ENCODE results near the gene SGCA. TPM values are rescaled to one million over a fixed set of nuclear protein-coding genes. Genes with fewer than 3 reads are reported as not detected.

Gene SGCA
- total RNA-seq, 2 donors from 2014 or later, result 0.89 to 5.5 TPM

DNA sequence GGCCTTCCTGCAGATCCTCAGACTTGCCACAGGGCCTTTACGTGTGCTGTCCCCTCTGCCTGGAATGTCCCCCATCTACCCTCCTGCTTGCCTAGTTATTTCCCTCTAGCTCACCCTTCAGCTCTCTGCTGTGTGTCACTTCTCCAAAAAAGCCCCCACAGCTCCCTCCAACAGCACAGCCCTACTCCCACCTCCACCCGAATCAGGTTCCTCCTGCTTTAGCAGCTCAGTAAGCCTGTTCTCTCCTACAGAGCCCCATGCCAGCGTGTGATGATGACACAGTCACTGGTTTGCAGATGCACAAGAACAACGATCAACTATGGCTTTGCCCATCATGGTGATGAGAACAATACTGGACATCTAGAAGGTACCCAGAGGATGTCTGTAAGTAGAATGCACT lies 28.8 kb upstream of the SGCA start:
- no peak for DNase-seq
- Histone ChIP-seq H3K9me3 (no peaks in the 10 kb centered on the region), H3K36me3 (peaks cover 14% of the 10 kb centered on the region), H3K9ac (ENCODE audit: low read depth in 2 of 2, low read length in 2 of 2) (no peak overlapping the region), H3K4me1 (no peaks in the 10 kb centered on the region), H3K27me3 (no peaks in the 10 kb centered on the region), H3K27ac (no peak overlapping the region), H3K4me3 (no peak overlapping the region)
- TF ChIP-seq, protein P1, sequence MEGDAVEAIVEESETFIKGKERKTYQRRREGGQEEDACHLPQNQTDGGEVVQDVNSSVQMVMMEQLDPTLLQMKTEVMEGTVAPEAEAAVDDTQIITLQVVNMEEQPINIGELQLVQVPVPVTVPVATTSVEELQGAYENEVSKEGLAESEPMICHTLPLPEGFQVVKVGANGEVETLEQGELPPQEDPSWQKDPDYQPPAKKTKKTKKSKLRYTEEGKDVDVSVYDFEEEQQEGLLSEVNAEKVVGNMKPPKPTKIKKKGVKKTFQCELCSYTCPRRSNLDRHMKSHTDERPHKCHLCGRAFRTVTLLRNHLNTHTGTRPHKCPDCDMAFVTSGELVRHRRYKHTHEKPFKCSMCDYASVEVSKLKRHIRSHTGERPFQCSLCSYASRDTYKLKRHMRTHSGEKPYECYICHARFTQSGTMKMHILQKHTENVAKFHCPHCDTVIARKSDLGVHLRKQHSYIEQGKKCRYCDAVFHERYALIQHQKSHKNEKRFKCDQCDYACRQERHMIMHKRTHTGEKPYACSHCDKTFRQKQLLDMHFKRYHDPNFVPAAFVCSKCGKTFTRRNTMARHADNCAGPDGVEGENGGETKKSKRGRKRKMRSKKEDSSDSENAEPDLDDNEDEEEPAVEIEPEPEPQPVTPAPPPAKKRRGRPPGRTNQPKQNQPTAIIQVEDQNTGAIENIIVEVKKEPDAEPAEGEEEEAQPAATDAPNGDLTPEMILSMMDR (IDR thresholded peaks at IDR 0.05), result no peak
- intact Hi-C loops (cut with DNase I), result no loop called here

DNA sequence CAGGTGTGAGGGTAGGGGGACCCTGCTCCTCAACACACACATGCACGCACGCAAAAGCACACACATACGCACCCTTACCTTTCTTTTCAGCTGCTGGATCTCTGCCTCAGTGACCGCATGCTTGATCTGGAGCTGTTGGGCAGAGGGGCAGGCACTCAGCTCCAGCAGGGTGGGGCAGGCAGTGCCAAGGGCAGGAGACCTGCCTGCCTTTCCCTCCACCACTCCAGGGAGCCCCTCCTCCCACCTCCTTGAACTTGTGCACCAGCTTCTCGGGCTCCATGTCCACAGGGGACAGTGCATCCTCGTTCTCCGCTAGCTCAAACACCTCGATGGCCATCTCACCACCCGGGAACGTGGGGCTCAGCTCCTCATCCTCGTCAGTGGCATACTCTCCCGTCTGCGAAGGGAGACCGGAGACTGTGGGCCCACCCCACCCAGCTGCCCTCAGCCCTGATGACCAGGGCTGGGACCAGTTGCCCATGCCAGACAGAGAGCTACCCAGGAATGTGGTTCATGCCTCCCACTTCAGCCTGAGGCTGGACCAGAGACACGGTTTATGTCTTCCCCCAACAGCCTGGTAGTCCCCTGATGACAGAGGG lies 26.5 kb upstream of the SGCA start:
- H3K27ac ChIP-seq, result no peak overlapping the region
- TF ChIP-seq, protein P1 (IDR thresholded peaks at IDR 0.05), result no peak

DNA sequence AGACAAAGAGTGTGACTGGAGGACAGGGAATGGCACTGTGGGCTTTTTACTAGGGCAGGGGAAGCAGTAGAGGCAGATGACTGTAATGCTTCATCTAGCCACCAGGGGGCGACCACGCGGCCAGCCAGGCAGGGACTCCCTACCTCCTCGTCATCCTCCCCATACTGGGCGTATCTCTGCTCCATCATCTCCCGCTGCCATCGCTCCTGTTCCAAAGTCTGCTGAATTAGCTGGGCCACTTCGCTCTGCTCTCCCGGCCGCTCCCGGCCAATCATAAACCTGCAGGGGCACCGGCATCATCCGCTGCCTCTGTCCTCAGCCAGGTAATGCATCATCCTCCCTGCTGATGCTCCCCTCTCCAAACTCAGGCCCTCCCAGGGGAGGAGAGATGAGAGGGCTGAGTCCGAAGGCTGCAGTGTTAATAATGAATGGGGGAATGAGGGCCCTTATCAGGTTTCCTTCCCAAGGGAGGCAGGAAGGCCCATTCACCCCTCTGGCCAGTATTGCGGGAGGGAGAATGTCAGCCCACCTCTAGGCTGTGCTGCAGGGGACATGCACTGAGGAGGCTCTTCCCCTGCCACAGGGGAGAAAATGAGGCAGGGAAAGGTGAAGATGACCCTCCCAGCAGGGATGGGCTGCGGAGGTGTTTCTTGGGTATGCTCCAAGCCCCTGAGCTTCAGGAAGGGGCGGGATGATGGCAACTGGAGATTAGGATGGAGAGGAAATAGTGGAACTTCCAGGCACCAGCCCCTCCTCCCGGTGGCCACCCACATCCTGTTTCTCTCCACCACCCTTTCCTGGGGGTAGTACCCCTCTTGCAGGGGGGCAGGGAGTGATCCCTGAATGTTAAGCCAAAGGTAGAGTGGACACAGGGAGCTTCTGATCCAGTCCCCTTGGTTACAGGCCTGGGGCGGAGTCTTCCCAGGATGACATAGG lies 25.6 kb upstream of the SGCA start:
- Histone ChIP-seq H3K4me3 (no peak overlapping the region), H3K9me3 (no peaks in the 10 kb centered on the region), H3K27ac (no peak overlapping the region), H3K27me3 (no peaks in the 10 kb centered on the region), H3K36me3 (peaks cover 14% of the 10 kb centered on the region), H3K4me1 (no peaks in the 10 kb centered on the region), H3K9ac (ENCODE audit: low read depth in 2 of 2, low read length in 2 of 2) (no peak overlapping the region)
- TF ChIP-seq, protein P1 (IDR thresholded peaks at IDR 0.05), result peak; percentile 89
- DNase-seq, result peak; percentile 88
- intact Hi-C loops (cut with DNase I), result no loop called here

More for the DNA sequence above, 26.5 kb upstream of the SGCA start:
- no peak for DNase-seq
- H3K9ac ChIP-seq (ENCODE audit: low read depth in 2 of 2, low read length in 2 of 2), result no peak overlapping the region
- H3K4me1 ChIP-seq, result no peaks in the 10 kb centered on the region
- H3K27me3 ChIP-seq, result no peaks in the 10 kb centered on the region
- intact Hi-C loops (cut with DNase I), result no loop called here
- peaks cover 14% of the 10 kb centered on the region for H3K36me3 ChIP-seq
- no peaks in the 10 kb centered on the region for H3K9me3 ChIP-seq
- H3K4me3 ChIP-seq, result no peak overlapping the region

DNA sequence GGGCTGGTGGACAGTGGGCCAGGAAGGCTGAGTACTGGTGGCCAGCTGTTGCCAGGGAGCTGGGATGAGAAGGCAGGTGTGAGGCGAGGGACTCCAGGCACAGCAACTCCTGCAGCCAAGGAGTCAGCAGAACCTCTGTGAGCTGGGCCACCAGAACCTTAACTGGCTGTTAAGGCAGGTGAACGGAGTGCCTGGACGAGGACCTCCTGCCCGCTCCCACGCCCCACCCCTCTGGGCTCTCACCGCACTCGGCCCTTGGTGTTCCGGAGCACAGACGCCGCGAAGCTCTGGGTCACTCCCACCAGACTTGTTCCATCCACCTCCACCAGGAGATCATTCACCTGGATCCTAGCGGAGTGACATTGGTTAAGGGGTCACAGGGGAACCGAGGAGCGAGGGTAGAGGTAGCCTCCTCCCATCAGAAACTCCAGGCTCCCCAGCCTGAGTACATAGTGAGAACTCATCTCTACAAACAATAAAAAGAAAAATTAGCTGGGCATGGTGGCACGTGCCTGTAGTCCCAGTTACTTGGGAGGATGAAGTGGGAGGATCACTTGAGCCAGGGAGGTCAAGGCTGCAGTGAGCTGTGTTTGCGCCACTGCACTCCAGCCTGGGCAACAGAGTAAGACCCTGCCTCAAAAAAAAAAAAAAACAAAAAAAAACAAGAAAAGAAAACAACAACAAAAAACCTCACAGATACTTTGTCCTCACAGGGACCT lies 24.6 kb upstream of the SGCA start:
- Histone ChIP-seq H3K9me3 (no peaks in the 10 kb centered on the region), H3K36me3 (peaks cover 14% of the 10 kb centered on the region), H3K27ac (no peak overlapping the region), H3K4me3 (no peak overlapping the region), H3K27me3 (no peaks in the 10 kb centered on the region), H3K9ac (ENCODE audit: low read depth in 2 of 2, low read length in 2 of 2) (no peak overlapping the region), H3K4me1 (no peaks in the 10 kb centered on the region)
- TF ChIP-seq, protein P1 (IDR thresholded peaks at IDR 0.05), result no peak
- intact Hi-C loops (cut with DNase I), result no loop called here
- DNase-seq, result no peak

DNA sequence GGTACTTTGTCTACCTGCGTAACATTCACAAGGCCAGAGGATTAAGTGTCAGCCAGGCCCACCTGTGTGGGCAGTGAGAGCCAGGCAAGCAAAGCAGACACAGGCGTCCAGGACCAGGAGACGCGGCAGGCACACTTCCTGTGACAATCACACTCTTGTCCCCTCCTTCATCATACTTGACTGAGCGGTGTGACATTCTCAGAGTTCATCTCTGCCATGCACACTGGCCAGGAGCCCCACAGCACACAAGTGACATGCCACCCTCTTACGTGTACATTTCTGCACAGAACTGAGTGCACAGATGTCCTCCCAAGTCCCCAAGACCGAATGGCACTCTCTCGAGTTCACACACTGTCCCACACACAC lies 24.1 kb upstream of the SGCA start:
- H3K27ac ChIP-seq, result no peak overlapping the region
- no peaks in the 10 kb centered on the region for H3K27me3 ChIP-seq
- H3K36me3 ChIP-seq, result peaks cover 12% of the 10 kb centered on the region
- H3K9ac ChIP-seq (ENCODE audit: low read depth in 2 of 2, low read length in 2 of 2), result no peak overlapping the region
- H3K4me3 ChIP-seq, result no peak overlapping the region
- TF ChIP-seq, protein P1 (IDR thresholded peaks at IDR 0.05), result no peak
- peaks cover 3% of the 10 kb centered on the region for H3K4me1 ChIP-seq
- intact Hi-C loops (cut with DNase I), result no loop called here
- no peak for DNase-seq
- H3K9me3 ChIP-seq, result no peaks in the 10 kb centered on the region

Measured in colonic mucosa (tissue), 4 donors.